GM12874 (cell line): ENCODE data around the gene ZBTB44.
A peak's percentile ranks its signal among the peaks of the same experiment; 100 is the strongest.

Experiments
- CTCF ChIP-seq: IDR thresholded peaks from 2 replicates; pipeline ENCODE4 v1.5.1; 2011; ENCODE audit warnings: low read depth, mild to moderate bottlenecking, control low read depth, low read length, moderate library complexity; ENCODE audit not compliant: insufficient read depth

ZBTB44 gene

GRCh38 chr11:130213143-130213978, 101.4 kb downstream of the ZBTB44 start:
- peak; percentile 95 for TF ChIP-seq CTCF

- TF ChIP-seq CTCF, result no peak
Observed at GRCh38 chr11:130212431-130212961, 102.2 kb downstream of the ZBTB44 start.

- no peak for TF ChIP-seq CTCF
Observed at GRCh38 chr11:130211781-130212401, 102.8 kb downstream of the ZBTB44 start.

- no peak for TF ChIP-seq CTCF
Observed at GRCh38 chr11:130211144-130211543, 103.6 kb downstream of the ZBTB44 start.

- TF ChIP-seq CTCF, result no peak
Observed at GRCh38 chr11:130209954-130210854, 104.5 kb downstream of the ZBTB44 start.

- no peak for TF ChIP-seq CTCF
Observed at GRCh38 chr11:130209128-130209932, 105.4 kb downstream of the ZBTB44 start.
